H1 (cell line): ENCODE measurements around the gene GRIA1. TPM values are rescaled to one million over a fixed set of nuclear protein-coding genes. Genes with fewer than 3 reads are reported as not detected.

Experiments used
- HDAC6 ChIP-seq: IDR thresholded peaks from one replicate; pipeline ENCODE4 v1.7.1; 2012; ENCODE audit warnings: low read depth, mild to moderate bottlenecking, inconsistent platforms, low read length, moderate library complexity
- JUN ChIP-seq: IDR thresholded peaks from 2 replicates; pipeline ENCODE4 v1.6.1; 2011; ENCODE audit warnings: low read depth, mild to moderate bottlenecking, improper control_type of control experiment, low read length
- NANOG ChIP-seq: IDR thresholded peaks from 2 replicates; pipeline ENCODE4 v1.6.1; 2011; ENCODE audit warnings: low read length, low read depth, mild to moderate bottlenecking, inconsistent platforms; ENCODE audit not compliant: insufficient read depth, poor library complexity, severe bottlenecking
- SIN3A ChIP-seq, 2 experiments: IDR thresholded peaks in 1 of 2; conservative IDR thresholded peaks in 1 of 2; 2 replicates each; pipeline ENCODE4 v1.6.1; 2011 to 2012; ENCODE audit warnings: low read length in 2 of 2, improper control_type of control experiment in 1 of 2, low read depth in 1 of 2, mild to moderate bottlenecking in 1 of 2
- ZNF274 ChIP-seq: IDR thresholded peaks from 2 replicates; pipeline ENCODE4 v1.7.0; 2012; ENCODE audit warnings: low read length, borderline replicate concordance; ENCODE audit errors: extremely low read depth
- polyA plus RNA-seq, 7 experiments: library from polyadenylated mRNA; depleted of rRNA in 3 of 7; stranded (reverse) in 5 of 7; unstranded in 2 of 7; fragments of >200 nt in 5 of 7; fragments of 200-250 nt in 2 of 7; gene quantifications; 1 replicate in 5 of 7; 2 replicates in 1 of 7; 4 replicates in 1 of 7; pipeline versions ENCODE4 v1.2.1 to v1.2.3, GENCODE V29; 2011 to 2013; ENCODE audit warnings: missing spikeins in 2 of 7, mixed read lengths in 2 of 7
- total RNA-seq: library from RNA; stranded (reverse); fragmentation: NEBNext Ultra II Directional; extraction: Animal tissue kit (Norgen Biotek cat#: 25700); gene quantifications from 2 replicates; pipeline ENCODE4 v1.2.1, GENCODE V29; 2021
- TF ChIP-seq, protein P1 (sequence below): IDR thresholded peaks from 2 replicates; pipeline ENCODE4 v1.6.1; 2012; ENCODE audit warnings: low read length, inconsistent platforms

Gene GRIA1
- total and polyA plus RNA-seq, 2 of the 8 experiments (the other 6 are each of a cell fraction or from before 2014, with no cell fraction given) = 0.97 to 2.5 TPM

DNA sequence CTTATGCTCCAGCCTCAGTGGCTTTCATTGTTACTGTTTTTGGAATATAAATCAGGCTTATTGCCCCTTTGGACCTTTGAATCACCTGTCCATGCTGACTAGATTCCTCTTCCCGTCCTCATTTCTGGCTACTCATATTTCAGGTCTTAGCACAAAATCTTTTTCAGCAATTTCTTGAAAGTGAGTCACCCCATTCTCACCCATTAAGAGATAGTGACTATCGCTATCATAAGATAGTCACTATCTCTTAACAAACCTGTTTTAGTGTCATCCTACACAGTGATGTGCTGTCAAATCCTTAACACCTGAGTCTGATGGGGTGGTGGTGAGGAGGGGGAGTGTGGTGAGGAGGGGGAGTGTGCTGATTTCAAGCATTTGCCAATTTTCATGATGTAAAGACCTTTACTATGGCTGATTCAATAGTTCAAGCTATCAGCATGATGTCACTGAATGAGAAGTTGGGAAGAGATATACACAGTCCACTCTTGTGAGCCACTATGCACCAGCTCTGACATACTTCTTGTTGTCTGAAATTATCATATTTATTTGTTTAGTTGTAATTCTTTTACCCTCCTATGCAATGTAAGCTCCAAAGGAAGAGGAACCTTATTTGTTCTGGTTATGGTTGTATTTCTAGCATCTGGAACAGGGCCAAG, 95.3 kb downstream of the GRIA1 start (continued):
- no peak for TF ChIP-seq ZNF274
- TF ChIP-seq NANOG = no peak
- no peak for TF ChIP-seq SIN3A (conservative IDR thresholded peaks at IDR 0.05 in 1 of 2, IDR thresholded peaks at IDR 0.05 in 1 of 2; ENCODE audit: low read depth in 1 of 2, low read length in 2 of 2)
- TF ChIP-seq, protein P1, sequence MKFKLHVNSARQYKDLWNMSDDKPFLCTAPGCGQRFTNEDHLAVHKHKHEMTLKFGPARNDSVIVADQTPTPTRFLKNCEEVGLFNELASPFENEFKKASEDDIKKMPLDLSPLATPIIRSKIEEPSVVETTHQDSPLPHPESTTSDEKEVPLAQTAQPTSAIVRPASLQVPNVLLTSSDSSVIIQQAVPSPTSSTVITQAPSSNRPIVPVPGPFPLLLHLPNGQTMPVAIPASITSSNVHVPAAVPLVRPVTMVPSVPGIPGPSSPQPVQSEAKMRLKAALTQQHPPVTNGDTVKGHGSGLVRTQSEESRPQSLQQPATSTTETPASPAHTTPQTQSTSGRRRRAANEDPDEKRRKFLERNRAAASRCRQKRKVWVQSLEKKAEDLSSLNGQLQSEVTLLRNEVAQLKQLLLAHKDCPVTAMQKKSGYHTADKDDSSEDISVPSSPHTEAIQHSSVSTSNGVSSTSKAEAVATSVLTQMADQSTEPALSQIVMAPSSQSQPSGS = no peak
- no peak for TF ChIP-seq HDAC6
- TF ChIP-seq JUN = no peak
